Adrenal gland (tissue), 5 donors: ENCODE data around the gene CREBBP.

ENCODE experiments used
- POLR2A ChIP-seq, 2 donors: fragments of 450-650 bp; IDR thresholded peaks; one replicate each; pipeline ENCODE4 v1.6.1; 2017; ENCODE audit warnings: antibody characterized with exemption in 2 of 2, mild to moderate bottlenecking in 2 of 2, moderate library complexity in 1 of 2
- TF ChIP-seq, protein P1 (sequence below), 6 experiments: fragments of 450-650 bp in 4 of 6; fragments of 200-600 bp in 2 of 6; sonication (generic) in 1 of 6; IDR thresholded peaks; 1 replicate in 5 of 6; 2 replicates in 1 of 6; pipeline versions ENCODE4 v1.5.1 to v1.8.0; 2016 to 2021; ENCODE audit warnings: antibody characterized with exemption in 6 of 6, mild to moderate bottlenecking in 2 of 6, moderate library complexity in 1 of 6
- donor health status: DM: no; HTN: no; CAD: no.

DNA sequence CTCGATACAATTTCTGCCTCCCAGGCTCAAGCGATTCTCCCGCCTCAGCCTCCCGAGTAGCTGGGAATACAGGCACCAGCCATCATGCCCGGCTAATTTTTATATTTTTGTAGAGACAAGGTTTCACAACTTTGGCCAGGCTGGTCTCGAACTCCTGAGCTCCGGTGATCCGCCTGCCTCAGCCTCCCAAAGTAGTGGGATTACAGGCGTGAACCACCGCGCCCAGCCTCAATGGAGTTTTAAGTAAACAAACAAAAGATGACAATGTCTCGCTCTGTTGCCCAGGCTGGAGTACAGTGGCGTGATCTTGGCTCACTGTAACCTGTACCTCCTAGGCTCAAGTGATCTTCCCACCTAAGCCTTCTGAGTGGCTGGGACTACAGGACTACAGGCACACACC, 110.6 kb downstream of the CREBBP start:
- TF ChIP-seq, protein P1, sequence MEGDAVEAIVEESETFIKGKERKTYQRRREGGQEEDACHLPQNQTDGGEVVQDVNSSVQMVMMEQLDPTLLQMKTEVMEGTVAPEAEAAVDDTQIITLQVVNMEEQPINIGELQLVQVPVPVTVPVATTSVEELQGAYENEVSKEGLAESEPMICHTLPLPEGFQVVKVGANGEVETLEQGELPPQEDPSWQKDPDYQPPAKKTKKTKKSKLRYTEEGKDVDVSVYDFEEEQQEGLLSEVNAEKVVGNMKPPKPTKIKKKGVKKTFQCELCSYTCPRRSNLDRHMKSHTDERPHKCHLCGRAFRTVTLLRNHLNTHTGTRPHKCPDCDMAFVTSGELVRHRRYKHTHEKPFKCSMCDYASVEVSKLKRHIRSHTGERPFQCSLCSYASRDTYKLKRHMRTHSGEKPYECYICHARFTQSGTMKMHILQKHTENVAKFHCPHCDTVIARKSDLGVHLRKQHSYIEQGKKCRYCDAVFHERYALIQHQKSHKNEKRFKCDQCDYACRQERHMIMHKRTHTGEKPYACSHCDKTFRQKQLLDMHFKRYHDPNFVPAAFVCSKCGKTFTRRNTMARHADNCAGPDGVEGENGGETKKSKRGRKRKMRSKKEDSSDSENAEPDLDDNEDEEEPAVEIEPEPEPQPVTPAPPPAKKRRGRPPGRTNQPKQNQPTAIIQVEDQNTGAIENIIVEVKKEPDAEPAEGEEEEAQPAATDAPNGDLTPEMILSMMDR (IDR thresholded peaks at IDR 0.05), result no peak
- TF ChIP-seq POLR2A (IDR thresholded peaks at IDR 0.05), result no peak
